ENCODE measurements around the gene PIH1D1.

GRCh38 chr19:49479975-49480628, 28.5 kb upstream of the PIH1D1 start:
- TF ChIP-seq, protein P1, sequence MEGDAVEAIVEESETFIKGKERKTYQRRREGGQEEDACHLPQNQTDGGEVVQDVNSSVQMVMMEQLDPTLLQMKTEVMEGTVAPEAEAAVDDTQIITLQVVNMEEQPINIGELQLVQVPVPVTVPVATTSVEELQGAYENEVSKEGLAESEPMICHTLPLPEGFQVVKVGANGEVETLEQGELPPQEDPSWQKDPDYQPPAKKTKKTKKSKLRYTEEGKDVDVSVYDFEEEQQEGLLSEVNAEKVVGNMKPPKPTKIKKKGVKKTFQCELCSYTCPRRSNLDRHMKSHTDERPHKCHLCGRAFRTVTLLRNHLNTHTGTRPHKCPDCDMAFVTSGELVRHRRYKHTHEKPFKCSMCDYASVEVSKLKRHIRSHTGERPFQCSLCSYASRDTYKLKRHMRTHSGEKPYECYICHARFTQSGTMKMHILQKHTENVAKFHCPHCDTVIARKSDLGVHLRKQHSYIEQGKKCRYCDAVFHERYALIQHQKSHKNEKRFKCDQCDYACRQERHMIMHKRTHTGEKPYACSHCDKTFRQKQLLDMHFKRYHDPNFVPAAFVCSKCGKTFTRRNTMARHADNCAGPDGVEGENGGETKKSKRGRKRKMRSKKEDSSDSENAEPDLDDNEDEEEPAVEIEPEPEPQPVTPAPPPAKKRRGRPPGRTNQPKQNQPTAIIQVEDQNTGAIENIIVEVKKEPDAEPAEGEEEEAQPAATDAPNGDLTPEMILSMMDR (IDR thresholded peaks at IDR 0.05) = no peak
- TF ChIP-seq POLR2A (IDR thresholded peaks at IDR 0.05) (no peak), POLR2AphosphoS5 (IDR thresholded peaks at IDR 0.05) (no peak), EP300 (IDR thresholded peaks at IDR 0.05) (no peak)
